Measurements from ENCODE around the gene TRAPPC1.

DNA sequence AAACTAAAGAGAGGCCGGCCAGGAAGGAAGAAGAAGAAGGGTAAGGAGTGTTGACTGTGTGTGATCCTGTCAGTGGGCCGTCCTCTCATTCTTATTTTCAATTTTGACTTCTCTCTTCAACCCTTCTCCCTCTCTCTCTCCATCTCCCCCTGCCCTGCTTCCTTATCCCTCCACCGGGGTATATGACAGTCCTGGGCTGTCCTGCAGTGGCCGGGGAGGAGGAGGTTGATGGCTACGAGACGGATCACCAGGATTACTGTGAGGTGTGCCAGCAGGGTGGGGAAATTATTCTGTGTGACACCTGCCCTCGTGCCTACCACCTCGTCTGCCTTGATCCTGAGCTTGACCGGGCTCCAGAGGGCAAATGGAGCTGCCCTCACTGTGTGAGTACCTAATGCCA lies 37.5 kb downstream of the TRAPPC1 start:
- TF ChIP-seq POLR2A (IDR thresholded peaks at IDR 0.05), result no peak
- TF ChIP-seq, protein P1, sequence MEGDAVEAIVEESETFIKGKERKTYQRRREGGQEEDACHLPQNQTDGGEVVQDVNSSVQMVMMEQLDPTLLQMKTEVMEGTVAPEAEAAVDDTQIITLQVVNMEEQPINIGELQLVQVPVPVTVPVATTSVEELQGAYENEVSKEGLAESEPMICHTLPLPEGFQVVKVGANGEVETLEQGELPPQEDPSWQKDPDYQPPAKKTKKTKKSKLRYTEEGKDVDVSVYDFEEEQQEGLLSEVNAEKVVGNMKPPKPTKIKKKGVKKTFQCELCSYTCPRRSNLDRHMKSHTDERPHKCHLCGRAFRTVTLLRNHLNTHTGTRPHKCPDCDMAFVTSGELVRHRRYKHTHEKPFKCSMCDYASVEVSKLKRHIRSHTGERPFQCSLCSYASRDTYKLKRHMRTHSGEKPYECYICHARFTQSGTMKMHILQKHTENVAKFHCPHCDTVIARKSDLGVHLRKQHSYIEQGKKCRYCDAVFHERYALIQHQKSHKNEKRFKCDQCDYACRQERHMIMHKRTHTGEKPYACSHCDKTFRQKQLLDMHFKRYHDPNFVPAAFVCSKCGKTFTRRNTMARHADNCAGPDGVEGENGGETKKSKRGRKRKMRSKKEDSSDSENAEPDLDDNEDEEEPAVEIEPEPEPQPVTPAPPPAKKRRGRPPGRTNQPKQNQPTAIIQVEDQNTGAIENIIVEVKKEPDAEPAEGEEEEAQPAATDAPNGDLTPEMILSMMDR (IDR thresholded peaks at IDR 0.05), result no peak
- no peak for TF ChIP-seq EP300 (IDR thresholded peaks at IDR 0.05)
